DND-41 (cell line): ENCODE results near the gene FNBP1.
"Not testable (repeated sequence)": the region's sequence is repeated elsewhere in the genome, so short reads cannot be mapped to it uniquely, and the experiment has no call there.

ENCODE experiments used
- EZH2 ChIP-seq: IDR thresholded peaks from 3 replicates; pipeline ENCODE4 v1.6.1; 2012; ENCODE audit warnings: borderline replicate concordance, low read depth, mild to moderate bottlenecking, moderate library complexity, low read length, inconsistent platforms; ENCODE audit not compliant: severe bottlenecking
- TF ChIP-seq, protein P1 (sequence below): IDR thresholded peaks from 2 replicates; pipeline ENCODE4 v1.5.1; 2012; ENCODE audit warnings: borderline replicate concordance, low read length, moderate library complexity, mild to moderate bottlenecking; ENCODE audit not compliant: poor library complexity, severe bottlenecking; ENCODE audit errors: extremely low read depth

GRCh38 chr9:129984589-129984988 is 58.4 kb downstream of the FNBP1 start:
- TF ChIP-seq, protein P1, sequence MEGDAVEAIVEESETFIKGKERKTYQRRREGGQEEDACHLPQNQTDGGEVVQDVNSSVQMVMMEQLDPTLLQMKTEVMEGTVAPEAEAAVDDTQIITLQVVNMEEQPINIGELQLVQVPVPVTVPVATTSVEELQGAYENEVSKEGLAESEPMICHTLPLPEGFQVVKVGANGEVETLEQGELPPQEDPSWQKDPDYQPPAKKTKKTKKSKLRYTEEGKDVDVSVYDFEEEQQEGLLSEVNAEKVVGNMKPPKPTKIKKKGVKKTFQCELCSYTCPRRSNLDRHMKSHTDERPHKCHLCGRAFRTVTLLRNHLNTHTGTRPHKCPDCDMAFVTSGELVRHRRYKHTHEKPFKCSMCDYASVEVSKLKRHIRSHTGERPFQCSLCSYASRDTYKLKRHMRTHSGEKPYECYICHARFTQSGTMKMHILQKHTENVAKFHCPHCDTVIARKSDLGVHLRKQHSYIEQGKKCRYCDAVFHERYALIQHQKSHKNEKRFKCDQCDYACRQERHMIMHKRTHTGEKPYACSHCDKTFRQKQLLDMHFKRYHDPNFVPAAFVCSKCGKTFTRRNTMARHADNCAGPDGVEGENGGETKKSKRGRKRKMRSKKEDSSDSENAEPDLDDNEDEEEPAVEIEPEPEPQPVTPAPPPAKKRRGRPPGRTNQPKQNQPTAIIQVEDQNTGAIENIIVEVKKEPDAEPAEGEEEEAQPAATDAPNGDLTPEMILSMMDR: not testable (repeated sequence)
- TF ChIP-seq EZH2: not testable (repeated sequence)
